MM.1S (cell line): Measurements from ENCODE around the gene VEGFC.

Experiments used
- DNase-seq: peaks from one replicate; pipeline ENCODE4 v3.0.0-alpha.2; 2015
- H2AFZ ChIP-seq: fragments of 300-600 bp; sonication (generic); 2 replicates; pipeline ENCODE4 v1.6.0; 2016; ENCODE audit warnings: antibody characterized with exemption, low read length
- H3F3A ChIP-seq: fragments of 300-600 bp; sonication (generic); 2 replicates; pipeline ENCODE4 v1.6.1; 2016; ENCODE audit warnings: mild to moderate bottlenecking, antibody characterized with exemption, low read length, moderate library complexity, mixed read lengths; ENCODE audit not compliant: insufficient read depth
- H3K27ac ChIP-seq: fragments of 300-600 bp; sonication (generic); 2 replicates; pipeline ENCODE4 v1.5.1; 2016; ENCODE audit warnings: mild to moderate bottlenecking, low read length
- H3K27me3 ChIP-seq: fragments of 300-600 bp; sonication (generic); replicated peaks from 2 replicates; pipeline ENCODE4 v1.6.0; 2016; ENCODE audit warnings: low read length; ENCODE audit not compliant: insufficient read depth
- H3K36me3 ChIP-seq: fragments of 300-600 bp; sonication (generic); replicated peaks from 2 replicates; pipeline ENCODE4 v1.6.1; 2016; ENCODE audit warnings: mild to moderate bottlenecking, low read length, mixed read lengths; ENCODE audit not compliant: insufficient read depth
- H3K4me1 ChIP-seq: fragments of 300-600 bp; sonication (generic); 2 replicates; pipeline ENCODE4 v1.6.1; 2016; ENCODE audit warnings: low read length, mixed read lengths
- H3K4me2 ChIP-seq: fragments of 300-600 bp; sonication (generic); 2 replicates; pipeline ENCODE4 v1.6.0; 2016; ENCODE audit warnings: low read depth, low read length
- H3K4me3 ChIP-seq: fragments of 300-600 bp; sonication (generic); 2 replicates; pipeline ENCODE4 v1.5.1; 2016; ENCODE audit warnings: low read length, mixed read lengths
- H3K79me2 ChIP-seq: fragments of 300-600 bp; sonication (generic); 2 replicates; pipeline ENCODE4 v1.6.1; 2016; ENCODE audit warnings: mixed run types, low read length, mixed read lengths
- H3K9ac ChIP-seq: fragments of 300-600 bp; sonication (generic); 2 replicates; pipeline ENCODE4 v1.6.1; 2016; ENCODE audit warnings: low read length, mixed read lengths
- H3K9me2 ChIP-seq: fragments of 300-600 bp; sonication (generic); replicated peaks from 2 replicates; pipeline ENCODE4 v1.6.1; 2016; ENCODE audit warnings: mild to moderate bottlenecking, low read length, mixed read lengths; ENCODE audit not compliant: insufficient read depth
- H3K9me3 ChIP-seq: fragments of 300-600 bp; sonication (generic); replicated peaks from 2 replicates; pipeline ENCODE4 v1.6.1; 2016; ENCODE audit warnings: mild to moderate bottlenecking, low read length, mixed read lengths; ENCODE audit not compliant: insufficient read depth
- H4K20me1 ChIP-seq: fragments of 300-600 bp; sonication (generic); 2 replicates; pipeline ENCODE4 v1.6.1; 2016; ENCODE audit warnings: mild to moderate bottlenecking, low read length, moderate library complexity, mixed read lengths; ENCODE audit not compliant: insufficient read depth
- EZH2 ChIP-seq: fragments of 300-600 bp; sonication (generic); optimal IDR thresholded peaks from 2 replicates; pipeline ENCODE3; 2017; ENCODE audit warnings: low read depth, mild to moderate bottlenecking, antibody characterized with exemption, low read length, mixed read lengths
- EZH2phosphoT487 ChIP-seq: fragments of 300-600 bp; sonication (generic); IDR thresholded peaks from 2 replicates; pipeline ENCODE4 v1.6.1; 2018; ENCODE audit warnings: antibody characterized with exemption, low read length
- TF ChIP-seq, protein P1 (sequence below): fragments of 300-600 bp; sonication (generic); IDR thresholded peaks from 2 replicates; pipeline ENCODE4 v1.5.1; 2016; ENCODE audit warnings: antibody characterized with exemption, low read length, mixed read lengths

VEGFC gene

DNA sequence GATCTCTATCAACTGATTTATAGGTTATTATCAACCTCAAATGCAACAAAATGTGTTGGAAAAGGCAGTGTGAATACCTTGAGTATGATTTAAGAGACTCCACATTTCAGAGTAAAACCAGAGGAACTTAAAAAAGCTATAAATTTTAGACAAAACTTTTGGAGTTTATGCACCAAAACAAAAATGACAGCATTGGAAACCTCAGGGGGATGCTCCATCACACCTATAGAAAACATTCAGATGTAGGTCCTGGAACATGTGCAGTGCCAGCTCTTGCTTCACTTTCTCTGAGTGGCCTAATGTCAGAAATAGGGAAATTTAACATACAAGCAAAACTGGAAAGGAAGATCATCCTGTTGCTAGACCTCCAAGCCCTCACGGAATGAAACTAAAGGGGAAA lies 5.8 kb upstream of the VEGFC start:
- Histone ChIP-seq H3K9me3 (no peaks in the 10 kb centered on the region), H3K9ac (no peak overlapping the region), H3K27me3 (no peaks in the 10 kb centered on the region), H3K9me2 (no peaks in the 10 kb centered on the region), H4K20me1 (no peaks in the 10 kb centered on the region), H3K36me3 (no peaks in the 10 kb centered on the region), H3K27ac (no peak overlapping the region), H2AFZ (no peak overlapping the region), H3F3A (no peaks in the 10 kb centered on the region), H3K79me2 (no peaks in the 10 kb centered on the region), H3K4me2 (no peak overlapping the region), H3K4me3 (no peak overlapping the region), H3K4me1 (no peaks in the 10 kb centered on the region)
- no peak for TF ChIP-seq EZH2phosphoT487
- TF ChIP-seq, protein P1, sequence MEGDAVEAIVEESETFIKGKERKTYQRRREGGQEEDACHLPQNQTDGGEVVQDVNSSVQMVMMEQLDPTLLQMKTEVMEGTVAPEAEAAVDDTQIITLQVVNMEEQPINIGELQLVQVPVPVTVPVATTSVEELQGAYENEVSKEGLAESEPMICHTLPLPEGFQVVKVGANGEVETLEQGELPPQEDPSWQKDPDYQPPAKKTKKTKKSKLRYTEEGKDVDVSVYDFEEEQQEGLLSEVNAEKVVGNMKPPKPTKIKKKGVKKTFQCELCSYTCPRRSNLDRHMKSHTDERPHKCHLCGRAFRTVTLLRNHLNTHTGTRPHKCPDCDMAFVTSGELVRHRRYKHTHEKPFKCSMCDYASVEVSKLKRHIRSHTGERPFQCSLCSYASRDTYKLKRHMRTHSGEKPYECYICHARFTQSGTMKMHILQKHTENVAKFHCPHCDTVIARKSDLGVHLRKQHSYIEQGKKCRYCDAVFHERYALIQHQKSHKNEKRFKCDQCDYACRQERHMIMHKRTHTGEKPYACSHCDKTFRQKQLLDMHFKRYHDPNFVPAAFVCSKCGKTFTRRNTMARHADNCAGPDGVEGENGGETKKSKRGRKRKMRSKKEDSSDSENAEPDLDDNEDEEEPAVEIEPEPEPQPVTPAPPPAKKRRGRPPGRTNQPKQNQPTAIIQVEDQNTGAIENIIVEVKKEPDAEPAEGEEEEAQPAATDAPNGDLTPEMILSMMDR: no peak
- TF ChIP-seq EZH2: no peak
- DNase-seq: no peak

DNA sequence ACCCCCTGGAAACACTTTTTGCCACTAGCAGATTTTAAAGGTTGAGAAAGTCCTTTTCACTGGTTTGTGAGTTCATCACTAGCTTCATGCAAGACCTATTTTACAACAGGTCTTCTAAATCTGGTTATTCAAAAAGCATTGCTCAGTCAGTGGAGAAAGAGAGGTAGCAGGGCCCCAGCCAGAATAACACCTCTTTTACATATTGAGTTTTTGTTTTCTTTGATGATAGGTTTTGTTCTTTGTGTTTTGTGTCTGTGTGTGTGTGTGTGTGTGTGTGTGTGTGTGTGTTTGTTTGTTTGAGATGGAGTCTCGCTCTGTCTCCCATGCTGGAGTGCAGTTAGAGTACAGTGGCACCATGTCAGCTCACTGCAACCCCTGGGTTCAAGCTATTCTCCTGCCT lies 2.7 kb upstream of the VEGFC start:
- Histone ChIP-seq H3F3A (no peaks in the 10 kb centered on the region), H3K4me1 (no peaks in the 10 kb centered on the region), H3K4me2 (no peak overlapping the region), H3K36me3 (no peaks in the 10 kb centered on the region), H3K4me3 (no peak overlapping the region), H2AFZ (no peak overlapping the region), H4K20me1 (no peaks in the 10 kb centered on the region), H3K79me2 (no peaks in the 10 kb centered on the region), H3K27me3 (no peaks in the 10 kb centered on the region), H3K9me2 (no peaks in the 10 kb centered on the region), H3K9me3 (no peaks in the 10 kb centered on the region), H3K27ac (no peak overlapping the region), H3K9ac (no peak overlapping the region)
- no peak for DNase-seq
- TF ChIP-seq, protein P1: no peak
- no peak for TF ChIP-seq EZH2phosphoT487
- no peak for TF ChIP-seq EZH2

DNA sequence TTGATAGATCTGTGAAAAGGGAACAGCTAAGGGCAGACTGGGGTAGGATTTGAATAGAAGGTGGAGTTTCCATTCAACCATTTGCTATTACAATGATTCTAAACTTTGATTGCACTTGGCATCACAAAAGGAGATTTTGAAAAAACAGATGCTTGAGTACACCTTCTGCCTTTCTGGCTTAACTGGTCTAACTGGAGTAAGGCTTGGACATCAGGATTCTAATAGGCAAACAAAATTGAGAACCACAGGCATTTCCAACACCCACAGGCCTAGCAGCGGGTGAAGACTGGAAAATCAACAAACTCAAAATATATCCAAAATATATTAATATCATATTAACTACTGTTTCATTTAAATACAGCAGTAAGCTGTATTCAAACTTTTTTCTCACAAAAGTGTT lies 1.9 kb upstream of the VEGFC start:
- Histone ChIP-seq H3K4me2 (no peak overlapping the region), H3K4me1 (no peaks in the 10 kb centered on the region), H3K27ac (no peak overlapping the region), H4K20me1 (no peaks in the 10 kb centered on the region), H2AFZ (no peak overlapping the region), H3K9me3 (no peaks in the 10 kb centered on the region), H3F3A (no peaks in the 10 kb centered on the region), H3K27me3 (no peaks in the 10 kb centered on the region), H3K9ac (no peak overlapping the region), H3K36me3 (no peaks in the 10 kb centered on the region), H3K9me2 (no peaks in the 10 kb centered on the region), H3K79me2 (no peaks in the 10 kb centered on the region), H3K4me3 (no peak overlapping the region)
- no peak for DNase-seq
- no peak for TF ChIP-seq EZH2phosphoT487
- no peak for TF ChIP-seq EZH2
- TF ChIP-seq, protein P1: no peak
